Lung (tissue), 16 donors: ENCODE results near the gene ANKRD27. TPM values are rescaled to one million over a fixed set of nuclear protein-coding genes. Genes with fewer than 3 reads are reported as not detected.

Experiments
- ATAC-seq: fragments of 200-7000 bp; cut with Tn5 transposase; one replicate; pipeline ENCODE4 v1.9.1; 2020; ENCODE audit warnings: moderate number of reproducible peaks; ENCODE audit not compliant: insufficient read depth, low FRiP score
- DNase-seq, 3 donors: peaks; one replicate each; pipeline ENCODE4 v3.0.0-alpha.2; 2013 to 2017
- H3K27ac ChIP-seq, 2 donors: one replicate each; pipeline ENCODE4 v1.5.1; 2013; ENCODE audit warnings: mild to moderate bottlenecking in 2 of 2, moderate library complexity in 2 of 2, control low read depth in 1 of 2, inconsistent platforms in 1 of 2, low read depth in 1 of 2, low read length in 1 of 2
- H3K27me3 ChIP-seq, 3 donors: one replicate each; pipeline ENCODE4 v1.5.1; 2013; ENCODE audit warnings: low read length in 2 of 3; ENCODE audit not compliant: control insufficient read depth in 3 of 3, insufficient read depth in 3 of 3
- H3K36me3 ChIP-seq, 4 donors: one replicate each; pipeline ENCODE4 v1.5.1; 2013; ENCODE audit warnings: low read length in 4 of 4, mild to moderate bottlenecking in 1 of 4, moderate library complexity in 1 of 4; ENCODE audit not compliant: control insufficient read depth in 4 of 4, insufficient read depth in 4 of 4
- H3K4me1 ChIP-seq, 5 donors: one replicate each; pipeline ENCODE4 v1.5.1; 2013; ENCODE audit warnings: low read length in 5 of 5, mild to moderate bottlenecking in 2 of 5, moderate library complexity in 1 of 5; ENCODE audit not compliant: control insufficient read depth in 5 of 5, insufficient read depth in 5 of 5
- H3K4me3 ChIP-seq: one replicate; pipeline ENCODE4 v1.5.1; 2013; ENCODE audit warnings: mild to moderate bottlenecking, control low read depth, moderate library complexity
- H3K9ac ChIP-seq, 2 donors: one replicate each; pipeline ENCODE4 v1.5.1; 2013; ENCODE audit warnings: low read length in 2 of 2, control low read depth in 1 of 2; ENCODE audit not compliant: insufficient read depth in 1 of 2
- H3K9me3 ChIP-seq, 4 donors: one replicate each; pipeline ENCODE4 v1.5.1; 2013; ENCODE audit warnings: low read length in 3 of 4, mild to moderate bottlenecking in 1 of 4, moderate library complexity in 1 of 4; ENCODE audit not compliant: control insufficient read depth in 4 of 4, insufficient read depth in 3 of 4
- WGBS, 2 donors: extraction: QIAGEN DNeasy Blood & Tissue Kit; methylation state at CpG; one replicate each; pipeline ENCODE4 v1.1.7; 2013; 5-methylcytosine and 5-hydroxymethylcytosine counted together
- long read RNA-seq, 5 donors: transcript quantifications; one replicate each; lab custom pipeline, GENCODE V29; 2026
- polyA plus RNA-seq, 2 donors: library from polyadenylated mRNA; stranded (reverse); fragments of 200-250 nt; gene quantifications; one replicate each; pipeline ENCODE4 v1.2.1, GENCODE V29; 2013
- total RNA-seq, 2 donors: library from RNA; depleted of rRNA in 1 of 2; stranded (reverse); fragments of >200 nt in 1 of 2; gene quantifications; one replicate each; pipeline ENCODE4 v1.2.1, GENCODE V29; 2014 to 2021
- TF ChIP-seq, protein P1 (sequence below): IDR thresholded peaks from 2 replicates; pipeline ENCODE4 v1.5.1; 2012; ENCODE audit warnings: mild to moderate bottlenecking; ENCODE audit errors: control extremely low read depth, extremely low read depth
- donor health status: control.
- donor health status: control.
- donor health status: Bipolar disorder and iron deficiency.
- donor health status: healthy.
- donor health status: DM: yes; HTN: yes; CAD: no.

The ANKRD27 gene
- total RNA-seq (10 to 100 TPM; 29.9 to 31.5 TPM), polyA plus RNA-seq (10 to 100 TPM in 1 of 2 donors, 1 to 10 TPM in 1; 8.9 to 15.1 TPM)
- long read RNA-seq, donor 1 = 0 reads
- long read RNA-seq, donor 2 = 0 reads
- long read RNA-seq, donor 3 = 0 reads
- long read RNA-seq, donor 4 = 0 reads
- long read RNA-seq, donor 5, partial matches to known transcripts = 84 of 84 reads
- long read RNA-seq, donor 5, other reads (novel, unspliced or antisense) = 0 of 84 reads

DNA sequence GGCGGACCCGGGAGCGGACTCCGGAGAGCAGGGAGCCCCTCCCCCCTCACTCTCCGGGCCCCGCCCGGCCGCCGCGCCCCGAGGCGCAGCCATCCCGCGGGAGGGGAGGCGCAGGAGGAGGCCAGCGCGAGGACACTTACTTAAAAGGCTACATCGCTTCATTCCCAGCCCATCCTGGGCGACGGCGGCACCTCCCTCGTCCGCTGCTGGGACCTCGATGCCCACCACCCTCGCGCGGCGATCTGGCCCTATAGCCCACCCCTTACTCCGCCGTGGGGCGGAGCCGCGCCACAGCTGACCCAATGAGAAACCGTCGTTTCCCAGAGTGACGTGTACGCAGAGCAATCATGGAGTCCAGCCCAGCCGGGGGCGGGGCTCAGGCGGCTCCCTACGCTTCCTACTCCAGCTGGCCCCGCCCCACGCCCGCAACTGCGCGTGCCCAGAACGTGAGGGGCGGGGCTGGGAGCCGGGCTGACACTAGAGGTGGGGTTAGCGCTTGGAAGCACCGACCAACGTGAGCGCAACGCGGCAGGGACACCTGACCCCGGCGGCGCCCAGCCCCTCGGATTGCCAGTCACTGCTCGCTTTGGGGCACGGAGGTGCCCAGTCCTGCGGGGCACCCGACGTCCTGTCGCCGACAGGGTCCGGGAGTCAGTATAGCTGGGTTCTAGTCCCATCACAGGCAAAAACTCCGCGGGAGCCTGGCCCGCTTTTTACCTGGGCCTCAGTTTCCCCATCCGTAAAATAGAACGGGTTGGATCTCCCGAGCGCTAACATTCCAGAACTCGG, at the start of gene ANKRD27:
ANKRD27 (minus strand) TSS at position 250 of the 789 bp plus-strand sequence. CDS start 16,165 bp downstream, outside the sequence.
- peaks cover 0 to 2% (median 0%) of the 10 kb centered on the region in 4 donors for H3K9me3 ChIP-seq
- H3K9ac ChIP-seq = peak within 1 kb of the TSS; percentile 25 to 49
- TF ChIP-seq, protein P1, sequence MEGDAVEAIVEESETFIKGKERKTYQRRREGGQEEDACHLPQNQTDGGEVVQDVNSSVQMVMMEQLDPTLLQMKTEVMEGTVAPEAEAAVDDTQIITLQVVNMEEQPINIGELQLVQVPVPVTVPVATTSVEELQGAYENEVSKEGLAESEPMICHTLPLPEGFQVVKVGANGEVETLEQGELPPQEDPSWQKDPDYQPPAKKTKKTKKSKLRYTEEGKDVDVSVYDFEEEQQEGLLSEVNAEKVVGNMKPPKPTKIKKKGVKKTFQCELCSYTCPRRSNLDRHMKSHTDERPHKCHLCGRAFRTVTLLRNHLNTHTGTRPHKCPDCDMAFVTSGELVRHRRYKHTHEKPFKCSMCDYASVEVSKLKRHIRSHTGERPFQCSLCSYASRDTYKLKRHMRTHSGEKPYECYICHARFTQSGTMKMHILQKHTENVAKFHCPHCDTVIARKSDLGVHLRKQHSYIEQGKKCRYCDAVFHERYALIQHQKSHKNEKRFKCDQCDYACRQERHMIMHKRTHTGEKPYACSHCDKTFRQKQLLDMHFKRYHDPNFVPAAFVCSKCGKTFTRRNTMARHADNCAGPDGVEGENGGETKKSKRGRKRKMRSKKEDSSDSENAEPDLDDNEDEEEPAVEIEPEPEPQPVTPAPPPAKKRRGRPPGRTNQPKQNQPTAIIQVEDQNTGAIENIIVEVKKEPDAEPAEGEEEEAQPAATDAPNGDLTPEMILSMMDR = no peak
- H3K36me3 ChIP-seq = no peaks in the 10 kb centered on the region
- peaks cover 0 to 24% (median 13%) of the 10 kb centered on the region in 3 donors for H3K27me3 ChIP-seq
- 0 to 1% methylated on average over 72 to 75 of the region's 75 CpGs for WGBS, 2 donors
- peak within 1 kb of the TSS; percentile 63 for H3K4me3 ChIP-seq
- DNase-seq (peak; percentile 98 to 99 (median 99)), ATAC-seq (peak; percentile 94)
- H3K27ac ChIP-seq = peak within 1 kb of the TSS; percentile 83
- H3K4me1 ChIP-seq = peaks cover 0 to 20% (median 0%) of the 10 kb centered on the region in 5 donors

DNA sequence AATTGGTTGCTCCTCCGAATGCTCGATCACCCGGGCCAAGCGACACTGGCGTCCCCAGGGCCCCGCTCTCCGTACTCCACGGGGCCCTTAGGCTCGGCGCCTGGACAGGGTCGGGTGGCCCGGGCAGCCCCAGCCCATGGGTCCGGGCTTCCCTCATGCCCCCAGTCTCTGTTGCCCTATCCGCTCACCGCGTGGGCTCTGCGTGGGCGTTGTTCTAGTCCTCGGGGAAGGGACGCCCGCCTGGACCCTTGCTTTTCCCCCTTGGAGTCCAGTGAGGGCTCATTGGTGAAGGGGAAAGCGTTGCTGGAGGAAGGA, 45.9 kb upstream of the ANKRD27 start:
- no peak for ATAC-seq
- WGBS, 2 donors = 96 to 97% methylated on average over 20 to 22 of the region's 22 CpGs
- DNase-seq = no peak
- no peaks in the 10 kb centered on the region for H3K27me3 ChIP-seq
- no peak overlapping the region for H3K4me3 ChIP-seq
- H3K27ac ChIP-seq = no peak overlapping the region
- H3K4me1 ChIP-seq = peaks cover 0 to 2% (median 0%) of the 10 kb centered on the region in 5 donors
- H3K36me3 ChIP-seq = peaks cover 0 to 3% (median 0%) of the 10 kb centered on the region in 4 donors
- no peak overlapping the region for H3K9ac ChIP-seq
- TF ChIP-seq, protein P1 = no peak
- no peaks in the 10 kb centered on the region for H3K9me3 ChIP-seq

DNA sequence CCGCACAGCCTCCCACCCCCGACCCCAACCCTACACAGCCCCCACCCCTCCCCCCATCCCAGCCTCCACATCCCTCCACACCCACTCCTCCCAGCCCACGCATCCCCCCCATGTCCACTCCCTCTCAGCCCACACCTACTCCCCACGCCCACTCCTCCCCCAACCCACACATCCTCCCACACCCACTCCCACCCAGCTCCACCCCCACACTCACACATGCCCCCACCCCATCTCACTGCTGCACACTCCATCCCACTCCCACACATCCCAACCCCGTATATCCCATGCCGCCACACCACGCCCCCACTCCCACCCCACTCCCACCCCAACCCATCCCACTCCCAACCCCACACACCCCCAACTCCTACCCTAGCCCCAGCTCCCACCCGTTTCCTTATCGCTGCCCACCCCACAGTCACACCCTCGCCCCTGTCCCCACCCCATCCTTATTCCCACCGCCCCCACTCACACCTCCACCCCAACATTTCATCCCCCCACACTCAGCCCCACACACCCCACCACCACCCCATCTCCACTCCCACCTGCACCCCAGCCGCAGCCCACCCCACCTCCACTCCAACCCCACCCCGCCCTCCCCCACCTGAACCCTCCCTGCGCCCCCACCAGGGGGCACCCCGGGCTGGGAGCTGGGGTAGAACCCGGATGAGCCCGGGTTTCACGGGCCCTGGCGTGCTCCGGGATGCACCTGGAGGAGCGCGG, 45.4 kb upstream of the ANKRD27 start:
- TF ChIP-seq, protein P1 = no peak
- Histone ChIP-seq H3K36me3 (peaks cover 0 to 3% (median 0%) of the 10 kb centered on the region in 4 donors), H3K27me3 (no peaks in the 10 kb centered on the region), H3K27ac (no peak overlapping the region), H3K4me3 (no peak overlapping the region), H3K9ac (no peak overlapping the region), H3K9me3 (no peaks in the 10 kb centered on the region), H3K4me1 (peaks cover 0 to 2% (median 0%) of the 10 kb centered on the region in 5 donors)
- no peak for ATAC-seq
- WGBS, 2 donors = 95 to 96% methylated on average over 19 to 22 of the region's 22 CpGs
- no peak for DNase-seq
